Dedifferentiated amniotic fluid mesenchymal stem cell (primary cell): ENCODE measurements around the gene KIRREL3.
"Not testable (repeated sequence)": the region's sequence is repeated elsewhere in the genome, so short reads cannot be mapped to it uniquely, and the experiment has no call there.

Source experiments
- DNase-seq: peaks from one replicate; pipeline ENCODE4 v3.0.0-alpha.2; 2016; ENCODE audit errors: extremely low spot score

The KIRREL3 gene

DNA sequence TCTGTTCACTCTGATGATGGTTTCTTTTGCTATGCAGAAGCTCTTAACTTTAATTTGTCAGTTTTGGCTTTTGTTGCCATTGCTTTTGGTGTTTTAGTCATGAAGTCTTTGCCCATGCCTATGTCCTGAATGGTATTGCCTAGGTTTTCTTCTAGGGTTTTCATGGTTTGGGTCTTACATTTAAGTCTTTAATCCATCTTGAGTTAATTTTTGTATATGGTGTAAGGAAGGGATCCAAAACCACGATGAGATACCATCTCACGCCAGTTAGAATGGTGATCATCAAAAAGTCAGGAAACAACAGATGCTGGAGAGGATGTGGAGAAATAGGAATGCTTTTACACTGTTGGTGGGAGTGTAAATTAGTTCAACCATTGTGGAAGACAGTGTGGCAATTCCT lies 48.0 kb downstream of the KIRREL3 start:
- DNase-seq, result not testable (repeated sequence)

DNA sequence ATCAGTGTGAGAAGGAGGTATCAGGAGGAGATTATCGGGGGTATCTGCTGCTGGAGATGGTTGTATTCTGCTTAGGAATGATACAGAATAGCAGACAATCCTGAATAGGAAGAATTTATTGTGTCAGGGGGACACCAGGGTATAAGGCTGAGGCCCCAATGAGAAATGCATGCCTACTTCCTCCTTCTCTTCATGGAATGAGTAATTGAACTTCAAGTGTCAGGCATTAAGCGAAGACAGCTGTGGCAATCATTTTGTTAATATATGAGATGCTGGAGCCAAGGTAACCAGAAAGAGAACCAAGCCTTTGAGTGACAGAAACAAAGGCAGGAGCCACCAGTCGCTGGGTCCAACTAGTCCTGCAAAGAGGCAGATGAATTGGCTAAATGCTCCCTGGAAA lies 49.1 kb downstream of the KIRREL3 start:
- DNase-seq, result no peak

DNA sequence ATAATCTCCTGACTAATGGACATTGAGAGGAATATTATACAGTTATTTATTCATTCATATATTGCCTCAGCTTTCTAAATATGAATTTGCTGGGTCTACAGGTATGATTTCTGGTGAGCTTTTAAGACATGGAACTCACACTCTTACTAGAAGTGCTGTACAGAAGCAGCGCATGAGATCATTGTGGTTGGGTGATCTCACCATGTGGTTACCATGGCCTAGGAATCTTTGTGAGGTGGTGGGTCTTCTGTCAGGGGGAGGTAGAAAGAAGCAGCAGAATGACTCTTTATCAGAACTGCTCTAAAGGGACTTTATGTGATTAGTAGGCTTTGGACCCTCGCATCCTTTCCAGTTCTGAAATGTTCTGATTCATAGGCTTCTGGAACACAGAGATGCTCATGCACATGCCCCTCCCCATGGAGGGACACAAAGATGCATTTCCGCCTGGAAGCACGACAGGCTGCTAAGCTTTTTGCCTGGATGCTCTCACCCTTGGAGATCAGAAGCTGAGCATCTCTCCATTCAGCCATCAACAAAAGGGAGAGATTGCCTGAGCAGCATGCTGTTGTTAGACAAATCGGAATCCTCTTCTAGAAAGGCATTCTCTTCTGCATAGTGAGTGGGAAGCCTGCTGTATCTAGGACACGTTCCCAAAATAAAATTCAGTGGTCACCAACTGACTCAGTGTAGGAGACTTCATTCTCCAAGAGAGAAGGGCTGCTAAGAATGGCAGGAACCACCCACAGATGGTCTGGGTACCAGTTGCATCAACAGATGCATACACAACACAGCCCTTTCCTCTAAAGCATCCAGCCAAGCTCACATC lies 51.3 kb downstream of the KIRREL3 start:
- DNase-seq, result no peak

DNA sequence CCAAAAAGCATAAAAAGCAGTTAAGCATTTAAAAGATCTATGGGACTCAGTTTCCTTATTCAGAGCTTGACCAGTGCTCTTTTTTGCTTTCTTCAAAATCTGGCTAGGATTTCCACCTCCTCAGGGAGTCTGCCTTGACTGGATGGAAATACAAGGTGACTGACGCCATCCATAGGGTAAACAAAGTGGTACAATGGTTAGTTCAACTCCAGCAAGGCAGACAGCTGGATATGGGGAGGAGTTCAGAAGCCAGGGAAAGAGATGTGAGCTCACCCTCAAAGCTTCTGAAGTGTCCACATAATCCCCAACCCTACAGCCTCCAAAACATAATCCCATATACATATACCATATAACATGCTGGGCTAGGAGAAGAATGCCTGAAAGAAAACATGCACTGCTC lies 52.0 kb downstream of the KIRREL3 start:
- no peak for DNase-seq

DNA sequence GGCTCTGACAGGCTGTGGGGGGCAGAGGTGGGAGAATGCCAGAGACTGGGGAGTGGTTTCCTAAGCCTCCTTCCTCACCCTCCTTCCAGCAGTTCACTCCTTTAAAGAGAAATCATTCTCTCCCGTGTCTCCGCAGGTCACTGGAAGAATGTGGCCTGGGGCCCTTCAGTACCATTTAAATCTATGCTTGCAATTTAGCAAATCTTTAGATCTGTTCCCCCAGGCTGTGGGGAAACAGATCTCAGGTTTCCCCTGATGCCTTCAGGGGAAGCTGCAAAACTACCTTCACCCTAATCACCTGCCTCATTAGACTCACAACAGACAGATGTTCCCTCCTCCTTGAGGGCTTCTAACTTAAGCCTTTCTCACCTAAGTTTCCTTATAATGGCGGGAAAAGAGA lies 55.3 kb downstream of the KIRREL3 start:
- no peak for DNase-seq

DNA sequence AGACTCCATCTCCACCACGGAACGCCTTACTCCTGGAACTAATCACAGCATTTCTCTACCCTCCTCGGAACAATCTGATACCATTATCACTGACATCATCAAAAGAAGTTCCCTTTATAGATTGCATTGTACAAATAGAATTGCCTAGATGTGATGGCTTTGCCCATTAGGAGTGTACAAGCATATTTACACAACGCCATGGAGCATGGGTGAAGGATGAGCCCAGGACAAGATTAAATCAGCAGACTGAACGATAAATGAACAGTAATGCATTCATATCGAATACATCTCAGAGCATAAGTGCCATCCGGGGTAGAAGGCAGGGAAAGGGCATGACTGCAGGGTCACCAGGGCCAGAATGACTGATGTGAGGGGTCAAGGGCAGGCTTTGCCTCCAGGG lies 57.3 kb downstream of the KIRREL3 start:
- no peak for DNase-seq

DNA sequence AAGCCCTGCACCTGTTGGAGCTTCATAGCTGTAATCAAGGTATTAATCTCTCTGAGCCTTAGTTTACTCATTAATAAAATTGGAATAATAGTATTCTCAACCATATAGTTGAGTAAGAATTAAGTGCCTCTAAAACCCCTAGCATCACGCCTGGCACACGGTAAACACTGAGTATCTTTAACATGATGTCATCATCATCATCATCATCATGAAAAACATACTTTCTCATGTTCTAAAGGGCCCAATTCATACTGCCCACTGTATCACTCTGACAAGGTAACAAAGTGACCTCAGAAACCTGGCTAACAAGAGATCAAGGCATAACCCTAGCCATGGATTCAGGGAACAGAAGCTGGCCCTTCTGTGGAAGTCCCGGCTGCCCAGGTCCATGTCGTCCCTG lies 58.4 kb downstream of the KIRREL3 start:
- DNase-seq, result no peak

DNA sequence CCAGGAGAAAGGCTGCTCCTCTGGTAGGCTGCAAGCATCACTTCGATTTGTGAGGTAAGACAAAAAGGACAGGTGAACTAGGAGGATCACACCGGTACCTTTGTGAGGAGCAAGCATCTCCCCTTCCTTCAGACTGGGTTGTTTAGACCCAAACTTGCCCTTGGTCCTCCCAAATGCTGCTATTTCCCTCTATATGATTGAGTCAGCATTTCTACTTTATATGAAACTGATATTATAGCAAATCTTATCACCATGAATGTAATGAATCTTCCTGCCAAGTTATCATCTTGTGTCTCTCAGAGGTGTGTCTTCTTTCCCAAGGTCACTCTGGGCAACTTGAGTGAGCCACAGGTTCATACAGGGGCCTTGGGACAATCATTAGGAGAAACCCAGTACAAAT lies 61.0 kb downstream of the KIRREL3 start:
- DNase-seq, result no peak

DNA sequence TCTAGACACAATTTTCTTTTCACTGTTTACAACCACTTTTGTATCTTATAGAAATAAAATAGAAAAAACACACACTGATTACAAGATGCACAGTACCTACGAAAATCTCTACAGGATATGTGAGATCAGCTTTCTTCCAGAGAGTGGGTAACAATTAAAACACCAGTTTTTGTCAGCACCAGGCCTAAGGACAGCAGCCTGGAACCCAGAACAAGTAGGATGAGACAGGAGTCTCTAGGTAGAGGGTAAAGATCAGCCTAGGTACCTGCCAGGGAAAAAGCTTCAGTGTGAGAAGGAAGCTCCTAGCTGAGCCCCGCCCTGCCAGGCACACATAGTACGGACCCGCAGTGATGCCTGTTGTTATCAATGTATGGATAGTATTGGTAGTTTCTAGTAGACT lies 61.9 kb downstream of the KIRREL3 start:
- DNase-seq, result no peak

DNA sequence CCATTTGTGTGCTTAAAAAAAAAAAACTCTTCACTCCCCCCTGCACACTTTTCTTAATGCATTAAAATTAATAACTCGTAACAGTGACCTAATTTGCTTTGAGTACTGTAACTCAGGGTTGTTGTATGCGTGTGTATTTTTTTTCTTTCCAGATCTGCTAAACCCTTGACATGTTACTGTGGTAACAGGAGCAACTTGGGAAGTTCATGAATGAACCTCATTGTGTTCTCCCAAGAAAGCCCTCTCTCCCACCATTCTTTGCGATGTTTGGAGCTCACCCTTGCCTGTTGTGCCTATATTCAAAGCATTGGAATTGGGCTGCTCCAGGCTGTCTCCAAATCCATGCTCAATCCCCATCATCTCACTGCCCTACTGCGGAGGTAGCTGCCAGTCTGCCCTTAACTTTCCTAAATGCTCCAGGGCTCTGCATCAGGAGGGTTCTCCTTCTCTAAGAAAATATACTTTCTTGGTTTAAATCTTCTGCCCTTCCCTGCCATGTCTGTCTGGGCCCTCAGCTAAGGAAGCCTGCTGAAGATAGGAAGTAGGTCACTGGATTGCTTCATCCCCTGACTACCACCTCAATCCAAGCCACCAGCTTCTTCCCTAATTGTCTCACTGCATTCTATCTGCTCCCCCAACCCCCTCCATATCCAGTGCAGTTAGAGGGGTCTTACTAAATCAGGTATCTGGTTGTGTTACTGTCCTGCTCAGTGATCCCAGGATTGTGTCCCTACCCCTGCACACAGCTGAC lies 70.3 kb downstream of the KIRREL3 start:
- no peak for DNase-seq

DNA sequence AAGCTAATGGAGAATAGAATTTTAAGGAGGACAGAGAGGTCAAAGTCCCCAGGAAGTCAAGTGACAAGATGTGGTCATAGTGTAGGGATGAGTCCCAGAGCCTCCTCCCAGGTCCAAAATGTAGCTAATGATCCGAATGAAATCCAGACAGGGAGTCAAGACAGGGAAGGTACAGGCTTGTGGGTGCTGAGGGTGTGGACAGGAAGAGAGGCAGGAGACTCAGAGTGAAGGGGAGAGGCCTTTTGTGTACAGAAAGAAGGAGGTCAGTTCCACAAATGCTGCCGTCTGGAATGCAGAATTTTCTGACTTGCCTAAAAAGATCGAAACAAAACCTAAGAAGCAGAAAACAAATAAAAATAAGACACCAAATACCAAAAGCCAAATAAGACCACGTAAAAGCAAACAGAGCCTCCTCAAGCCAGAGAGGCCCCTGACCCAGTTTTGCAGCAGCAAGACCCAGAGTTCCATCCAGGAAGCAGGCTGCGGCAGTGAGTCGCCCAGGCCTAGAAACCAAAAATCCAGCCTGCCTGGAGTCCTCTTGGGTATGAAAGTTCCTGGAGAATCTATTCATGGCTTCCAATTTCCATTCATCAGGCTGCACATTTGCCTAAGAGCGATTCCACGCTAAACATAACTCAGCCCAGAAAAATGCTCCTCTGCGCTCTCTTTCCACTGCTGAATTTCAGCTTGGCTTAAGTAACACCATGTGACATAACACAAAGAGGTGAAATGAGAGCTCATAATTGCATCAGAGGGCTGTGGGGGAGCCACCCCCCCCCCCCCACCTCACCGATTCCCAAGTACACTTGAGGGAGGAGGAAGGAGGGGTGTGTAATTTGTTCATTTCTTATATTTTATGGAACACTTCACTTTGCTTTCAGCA lies 71.2 kb downstream of the KIRREL3 start:
- DNase-seq, result peak; percentile 92

DNA sequence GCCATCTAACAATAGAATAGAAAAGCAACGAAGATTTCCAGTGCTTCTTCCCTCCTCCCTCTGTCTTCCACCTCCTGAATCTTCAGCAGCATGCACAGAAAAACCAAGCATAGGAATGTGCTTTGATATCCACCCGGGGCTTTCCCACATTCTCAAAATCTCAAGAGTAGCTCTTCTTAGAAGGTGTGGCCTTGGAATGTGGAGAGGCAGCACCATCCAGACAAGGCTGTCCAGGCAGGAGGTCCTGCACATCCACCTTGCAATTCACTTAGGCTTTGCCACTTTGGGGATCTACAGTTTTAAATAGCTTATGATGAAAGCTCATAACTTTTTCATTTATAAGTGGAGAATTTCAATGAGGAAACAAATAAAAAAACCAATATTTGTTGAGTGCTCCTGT lies 72.9 kb downstream of the KIRREL3 start:
- DNase-seq, result no peak

DNA sequence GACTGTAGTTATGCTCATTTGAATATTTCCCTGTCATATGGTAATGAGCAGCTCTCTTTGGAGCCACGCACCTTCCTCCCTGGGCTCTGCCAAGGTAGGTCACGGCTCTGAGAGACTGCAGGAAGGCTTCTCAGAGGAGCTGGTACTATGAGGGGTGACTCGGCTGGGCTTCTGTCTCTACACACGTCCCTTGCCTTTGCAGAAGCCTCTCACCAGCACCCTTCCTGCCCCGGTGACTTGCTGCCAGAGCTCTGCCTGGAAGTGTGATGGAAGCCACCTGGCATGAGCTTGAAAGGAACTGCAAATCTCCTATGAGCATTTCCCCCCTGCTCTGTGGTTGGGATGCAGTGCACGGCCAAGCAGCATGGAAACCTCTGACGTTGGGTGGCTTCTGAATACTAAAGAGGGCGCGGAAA lies 74.2 kb downstream of the KIRREL3 start:
- no peak for DNase-seq

DNA sequence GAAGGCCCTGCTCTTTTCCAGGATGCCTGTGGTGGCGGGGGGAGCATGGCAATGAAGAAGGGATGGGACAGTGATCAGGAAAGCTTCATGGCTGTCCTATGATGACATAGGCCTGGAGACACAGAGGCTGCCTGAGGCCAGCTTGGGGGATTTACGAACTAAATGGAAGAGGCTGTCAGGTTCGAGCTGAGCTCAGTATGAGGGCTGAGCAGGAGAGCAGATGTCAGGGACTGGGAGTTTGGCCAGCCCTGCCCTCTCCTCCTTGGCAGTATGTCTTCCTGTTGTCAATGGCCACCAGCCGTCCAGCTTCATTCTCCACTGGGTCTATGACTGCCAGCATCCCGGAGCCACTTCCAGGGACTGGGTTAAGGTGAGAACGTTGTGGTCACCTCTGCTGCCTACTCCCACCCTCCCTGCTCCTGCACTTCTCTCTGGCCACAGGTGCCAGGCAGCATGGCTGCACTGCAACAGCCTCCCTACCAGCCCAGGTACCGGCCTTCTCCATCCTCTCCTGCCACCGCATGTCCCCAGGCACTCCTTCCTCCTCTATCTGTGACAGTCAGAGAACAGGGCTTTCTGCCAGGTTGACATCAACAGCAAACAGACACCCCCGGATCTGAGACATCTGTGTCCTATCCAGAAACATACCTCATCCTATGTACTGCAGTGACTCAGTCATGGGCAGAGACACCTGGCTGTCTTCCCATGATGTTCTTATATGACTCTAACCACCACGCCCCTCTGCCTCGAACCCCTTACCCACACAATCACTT lies 75.1 kb downstream of the KIRREL3 start:
- no peak for DNase-seq

DNA sequence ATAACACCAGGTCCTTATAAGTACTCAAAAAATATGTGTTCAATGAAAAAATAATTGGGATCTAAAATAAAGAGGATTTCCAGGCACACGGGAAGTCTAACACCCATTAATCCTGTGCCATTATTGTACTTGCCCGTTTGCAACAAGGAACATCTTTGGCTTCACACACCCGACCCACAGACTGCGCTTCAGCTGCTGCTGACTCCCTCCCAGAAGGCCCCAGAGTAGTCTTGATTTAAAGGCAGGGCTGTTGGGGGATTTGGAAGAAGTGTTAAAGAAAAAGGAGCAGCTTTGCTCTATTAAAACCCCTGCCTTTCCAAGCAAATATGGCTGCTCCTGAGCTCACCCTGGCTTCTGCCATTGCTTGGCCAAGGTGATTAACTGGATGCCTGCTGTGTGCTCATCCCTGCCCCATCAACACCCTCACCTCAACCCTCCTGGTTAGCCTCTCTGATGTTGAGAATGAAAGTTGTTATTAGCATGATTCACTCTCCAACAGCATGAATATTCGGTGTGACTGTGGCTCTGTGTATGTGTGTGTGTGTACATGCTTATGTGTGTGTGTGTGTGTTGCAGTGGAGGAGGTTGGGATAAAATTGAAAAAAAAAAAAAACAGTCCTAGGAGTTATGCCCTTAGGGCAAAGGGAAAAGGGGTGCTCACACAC lies 76.1 kb downstream of the KIRREL3 start:
- no peak for DNase-seq

DNA sequence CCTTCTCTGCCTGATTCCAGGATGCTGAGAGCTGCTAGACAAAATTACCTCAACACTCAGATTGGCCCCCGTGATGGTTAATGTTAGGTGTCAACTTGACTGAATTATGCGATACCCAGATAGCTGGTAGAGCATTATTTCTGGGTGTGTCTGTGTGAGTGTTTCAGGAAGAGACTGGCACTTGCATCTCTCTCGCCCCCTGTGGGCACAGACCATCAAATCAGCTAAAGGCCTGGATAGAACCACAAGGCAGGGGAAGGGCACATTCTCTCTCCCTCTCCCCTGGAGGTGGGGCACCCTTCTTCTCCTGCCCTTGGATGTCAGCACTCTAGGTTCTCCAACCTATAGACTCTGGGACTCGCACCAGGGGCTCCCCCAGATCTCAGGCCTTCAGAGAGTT lies 79.7 kb downstream of the KIRREL3 start:
- no peak for DNase-seq

DNA sequence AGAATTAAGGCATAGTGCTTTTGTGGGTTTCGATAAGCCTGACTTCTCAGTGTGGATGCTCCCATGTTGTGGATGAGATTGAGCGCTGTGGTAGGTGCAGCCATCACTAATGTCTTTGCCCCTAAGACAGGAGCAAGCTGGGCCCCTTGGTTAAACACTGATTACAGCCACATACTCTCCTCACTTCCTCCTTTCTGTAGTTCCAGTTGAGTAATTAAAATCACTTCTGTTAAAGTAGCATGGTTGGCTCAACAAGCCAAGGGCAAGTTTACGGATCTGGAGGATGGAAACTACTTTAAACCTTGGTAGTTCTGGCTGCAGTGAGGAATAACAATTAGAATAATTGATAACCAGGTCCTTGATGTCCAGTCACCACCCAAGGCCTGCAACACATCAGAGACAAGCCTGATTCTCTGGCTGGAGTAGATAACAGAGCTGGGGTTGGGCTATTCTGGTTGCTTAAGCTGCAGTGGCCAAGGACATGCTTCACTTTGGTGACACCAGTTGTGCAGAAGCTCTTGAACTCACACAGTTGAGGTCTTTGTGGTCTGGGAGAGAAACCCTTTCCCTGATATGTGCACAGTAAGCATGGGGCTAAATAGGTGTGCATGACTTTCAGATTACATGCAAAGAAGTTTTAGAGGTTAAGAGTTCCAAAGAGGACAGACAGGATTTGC lies 81.3 kb downstream of the KIRREL3 start:
- no peak for DNase-seq

DNA sequence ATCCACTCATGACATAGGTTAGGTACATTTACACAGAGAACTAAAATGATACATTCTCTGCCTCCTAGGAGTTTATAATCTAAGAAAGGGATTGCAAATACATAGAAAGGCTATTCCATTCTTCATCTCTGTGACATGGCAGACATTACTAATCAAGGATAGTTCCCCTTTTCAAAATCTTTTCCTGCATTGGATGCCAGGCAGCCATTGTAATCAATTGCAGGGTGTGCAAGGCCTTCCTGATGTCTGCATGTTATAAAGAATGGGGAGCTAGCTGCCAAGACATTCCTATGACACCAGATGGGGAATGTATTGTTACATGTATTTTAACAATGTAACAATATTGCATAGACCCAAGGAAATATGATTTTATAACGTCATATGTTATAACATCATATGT lies 82.0 kb downstream of the KIRREL3 start:
- DNase-seq, result no peak

DNA sequence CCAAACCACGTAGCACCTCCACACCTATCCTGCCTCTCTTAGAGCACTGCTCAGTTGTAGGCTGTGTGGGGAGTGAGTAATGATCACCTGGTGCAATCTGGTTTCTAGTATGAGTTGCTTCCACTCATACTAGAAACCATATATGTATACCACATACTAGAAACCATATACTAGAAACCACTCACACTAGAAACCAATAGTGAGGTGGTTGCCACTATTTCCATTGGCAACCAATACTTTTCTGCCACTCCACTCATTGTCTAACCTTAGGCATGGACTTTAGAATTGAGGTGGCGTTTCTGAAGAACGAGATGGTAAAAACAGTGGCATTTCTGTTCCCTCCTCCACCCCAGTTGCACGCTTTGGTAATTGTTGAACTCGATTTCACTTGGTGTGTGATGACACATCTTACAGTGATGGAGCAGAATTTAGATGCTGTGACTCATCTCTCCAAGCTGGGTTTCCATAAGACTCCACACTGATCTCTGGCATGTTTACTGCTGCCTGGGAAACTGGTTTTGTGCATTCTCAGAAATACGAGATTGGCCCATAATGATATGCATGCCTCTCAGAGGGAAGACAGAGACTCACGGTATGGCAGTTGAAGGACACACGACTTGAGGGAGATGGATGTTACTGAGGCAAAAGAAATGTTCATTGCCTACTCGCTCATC lies 82.9 kb downstream of the KIRREL3 start:
- peak; percentile 98 for DNase-seq

DNA sequence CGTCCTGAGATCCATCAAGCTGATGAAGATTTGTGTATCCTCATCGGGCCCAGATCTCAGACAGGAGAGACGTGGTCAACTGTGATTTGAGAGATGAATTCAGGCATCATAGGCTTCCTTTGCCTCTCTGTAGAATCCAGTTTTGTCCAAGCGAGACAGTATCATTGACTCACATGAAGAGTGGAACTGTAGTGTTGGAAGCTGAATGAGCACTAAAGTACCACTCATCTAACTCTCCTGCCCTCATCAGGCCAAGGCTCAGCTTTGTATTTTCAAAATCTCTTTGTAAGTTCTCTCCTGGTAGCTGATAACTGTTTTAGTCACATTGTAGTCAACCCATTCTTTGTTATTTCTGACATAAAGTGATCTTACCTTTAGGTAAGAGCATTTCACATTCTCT lies 85.1 kb downstream of the KIRREL3 start:
- DNase-seq, result no peak
